Dermis blood vessel endothelial cell (primary cell): ENCODE results near the gene MTFR1L. TPM values are rescaled to one million over a fixed set of nuclear protein-coding genes. Genes with fewer than 3 reads are reported as not detected.
A peak's percentile ranks its signal among the peaks of the same experiment; 100 is the strongest.

Experiments
- DNase-seq: peaks from one replicate; pipeline ENCODE4 v3.0.0; 2010
- total RNA-seq: library from RNA; depleted of rRNA; stranded (reverse); fragments of >200 nt; gene quantifications from 2 replicates; pipeline ENCODE4 v1.2.3, GENCODE V29; 2014

Gene MTFR1L
- total RNA-seq, 1 donor from 2014 or later = 27.4 TPM

- no peak for DNase-seq
Measured at GRCh38 chr1:25863486-25864262, 43.9 kb downstream of the MTFR1L start.

- no peak for DNase-seq
Measured at GRCh38 chr1:25864434-25864833, 44.7 kb downstream of the MTFR1L start.

GRCh38 chr1:25866288-25866687, 46.5 kb downstream of the MTFR1L start:
- DNase-seq = no peak

- DNase-seq = no peak
Measured at GRCh38 chr1:25867210-25867991, 47.6 kb downstream of the MTFR1L start.

GRCh38 chr1:25869909-25870606, 50.3 kb downstream of the MTFR1L start:
- DNase-seq = no peak

GRCh38 chr1:25870614-25871013, 50.9 kb downstream of the MTFR1L start:
- no peak for DNase-seq

- no peak for DNase-seq
Measured at GRCh38 chr1:25871086-25871703, 51.4 kb downstream of the MTFR1L start.

GRCh38 chr1:25871704-25872494, 52.1 kb downstream of the MTFR1L start:
- DNase-seq = no peak

- DNase-seq = no peak
Measured at GRCh38 chr1:25872713-25873112, 53.0 kb downstream of the MTFR1L start.

GRCh38 chr1:25873120-25873519, 53.4 kb downstream of the MTFR1L start:
- no peak for DNase-seq

- no peak for DNase-seq
Measured at GRCh38 chr1:25874209-25874608, 54.5 kb downstream of the MTFR1L start.

GRCh38 chr1:25874635-25875153, 54.9 kb downstream of the MTFR1L start:
- no peak for DNase-seq

GRCh38 chr1:25875154-25875855, 55.6 kb downstream of the MTFR1L start, which contains the start of gene PAQR7:
TSS of gene PAQR7 (minus strand) at chr1:25875708. CDS start at chr1:25863839, 11,869 bp downstream.
- peak; percentile 78 for DNase-seq

- no peak for DNase-seq
Measured at GRCh38 chr1:25875856-25876692, 56.3 kb downstream of the MTFR1L start.

GRCh38 chr1:25876693-25877077, 56.9 kb downstream of the MTFR1L start:
- DNase-seq = no peak

- DNase-seq = no peak
Measured at GRCh38 chr1:25877155-25877554, 57.4 kb downstream of the MTFR1L start.

GRCh38 chr1:25878690-25879089, 58.9 kb downstream of the MTFR1L start:
- no peak for DNase-seq

- DNase-seq = no peak
Measured at GRCh38 chr1:25879675-25880074, 59.9 kb downstream of the MTFR1L start.

GRCh38 chr1:25880518-25880917, 60.8 kb downstream of the MTFR1L start:
- no peak for DNase-seq

- DNase-seq = no peak
Measured at GRCh38 chr1:25881266-25881665, 61.5 kb downstream of the MTFR1L start.
